ENCODE results near the gene PSMB7. TPM values are rescaled to one million over a fixed set of nuclear protein-coding genes. Genes with fewer than 3 reads are reported as not detected.

Gene PSMB7
- 10 to 100 TPM; 63.6 to 65.6 TPM for total RNA-seq
- polyA plus RNA-seq, result 100 to 1,000 TPM; 173 to 187 (median 175) TPM
- 42.5 to 150 (median 53.6) reads per million in 6 experiments for total RNA-seq

GRCh38 chr9:124415102-124415851 is at the start of gene PSMB7:
Gene PSMB7, minus strand, starts transcription at chr9:124415442. Its CDS starts 17 bp downstream, at chr9:124415425.
- Mint-ChIP-seq H3K27me3 (no peaks in the 10 kb centered on the region), H3K27ac (peak within 1 kb of the TSS; percentile 88 to 99 (median 97)), H3K4me1 (peaks cover 10 to 36% (median 35%) of the 10 kb centered on the region in 4 donors), H3K4me3 (peak within 1 kb of the TSS; percentile 94 to 99 (median 97)), H3K36me3 (peaks cover 4 to 40% (median 25%) of the 10 kb centered on the region in 3 donors), H3K9me3 (peaks cover 0 to 5% (median 0%) of the 10 kb centered on the region in 9 donors)
- DNase-seq (peak; percentile 93 to 99 (median 96)), ATAC-seq (peak; percentile 93 to 95)
- POLR2A ChIA-PET, result no interaction called here

DNA sequence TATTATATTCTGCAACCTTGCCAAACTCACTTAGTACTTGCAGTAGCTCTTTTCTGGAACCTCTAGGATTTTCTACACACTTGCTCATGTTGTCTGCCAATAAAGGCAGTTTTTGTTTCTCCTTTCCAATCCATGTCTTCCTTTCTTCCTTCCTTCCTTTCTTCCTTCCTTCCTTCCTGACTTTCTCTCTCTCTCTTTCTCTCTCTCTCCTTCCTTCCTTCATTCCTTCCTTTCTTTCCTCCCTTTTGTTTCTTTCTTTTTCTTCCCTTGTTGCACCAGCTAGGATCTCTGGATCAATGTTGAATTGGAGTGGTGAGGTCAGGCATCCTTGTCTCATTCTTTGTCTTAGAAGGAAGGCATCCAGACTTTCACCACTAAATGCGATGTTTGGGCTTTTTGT is 47.5 kb upstream of the PSMB7 start:
- Mint-ChIP-seq H3K27ac (no peak overlapping the region), H3K27me3 (peaks cover 0 to 11% (median 4%) of the 10 kb centered on the region in 5 donors), H3K9me3 (peaks cover 0 to 14% (median 0%) of the 10 kb centered on the region in 9 donors), H3K36me3 (peaks cover 0 to 4% (median 0%) of the 10 kb centered on the region in 3 donors), H3K4me1 (no peaks in the 10 kb centered on the region), H3K4me3 (no peak overlapping the region)
- POLR2A ChIA-PET, result no interaction called here
- ATAC-seq (no peak), DNase-seq (no peak)

- H3K9me3 Mint-ChIP-seq, result peaks cover 0 to 14% (median 0%) of the 10 kb centered on the region in 9 donors
- DNase-seq, result no peak
- POLR2A ChIA-PET, result no interaction called here
- no peaks in the 10 kb centered on the region for H3K4me1 Mint-ChIP-seq
- H3K4me3 Mint-ChIP-seq, result no peak overlapping the region
- ATAC-seq, result no peak
- H3K27me3 Mint-ChIP-seq, result peaks cover 0 to 13% (median 0%) of the 10 kb centered on the region in 5 donors
- H3K27ac Mint-ChIP-seq, result no peak overlapping the region
- peaks cover 0 to 4% (median 0%) of the 10 kb centered on the region in 3 donors for H3K36me3 Mint-ChIP-seq
Observed at GRCh38 chr9:124458441-124458840, 43.2 kb upstream of the PSMB7 start.

DNA sequence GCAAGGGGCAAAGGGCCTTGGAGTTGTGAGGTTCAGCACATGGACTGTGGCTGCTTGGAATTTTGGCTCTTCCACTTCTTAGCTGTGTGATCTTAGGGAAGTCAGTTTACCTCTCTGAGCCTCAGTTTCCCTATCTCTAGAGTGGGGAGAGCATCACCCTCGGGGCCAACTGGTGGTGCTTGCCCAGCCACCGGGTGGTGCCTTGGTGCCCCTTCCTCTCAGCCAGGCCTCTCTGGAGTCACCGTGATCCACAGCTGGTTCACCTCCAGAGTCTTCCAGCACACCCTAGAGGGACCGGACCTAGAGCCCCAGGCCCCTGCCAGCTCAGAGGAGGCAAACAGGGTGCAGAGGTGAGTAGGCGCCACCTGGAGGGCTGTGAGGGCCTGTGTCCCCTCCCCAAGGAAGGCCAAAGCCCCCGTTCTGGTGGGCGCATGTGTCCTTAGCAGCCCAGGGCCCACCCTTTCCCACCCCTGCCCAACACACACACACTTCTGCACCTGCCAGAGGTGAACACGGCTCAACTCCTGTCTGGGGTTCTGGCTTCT is 42.7 kb upstream of the PSMB7 start:
- Mint-ChIP-seq H3K9me3 (peaks cover 0 to 14% (median 0%) of the 10 kb centered on the region in 9 donors), H3K36me3 (peaks cover 0 to 4% (median 0%) of the 10 kb centered on the region in 3 donors), H3K4me1 (no peaks in the 10 kb centered on the region), H3K27me3 (peaks cover 0 to 13% (median 0%) of the 10 kb centered on the region in 5 donors), H3K27ac (peak overlapping the region in 1 of 10 donors; percentile 72), H3K4me3 (no peak overlapping the region)
- POLR2A ChIA-PET, result no interaction called here
- no peak for ATAC-seq
- DNase-seq, result no peak

DNA sequence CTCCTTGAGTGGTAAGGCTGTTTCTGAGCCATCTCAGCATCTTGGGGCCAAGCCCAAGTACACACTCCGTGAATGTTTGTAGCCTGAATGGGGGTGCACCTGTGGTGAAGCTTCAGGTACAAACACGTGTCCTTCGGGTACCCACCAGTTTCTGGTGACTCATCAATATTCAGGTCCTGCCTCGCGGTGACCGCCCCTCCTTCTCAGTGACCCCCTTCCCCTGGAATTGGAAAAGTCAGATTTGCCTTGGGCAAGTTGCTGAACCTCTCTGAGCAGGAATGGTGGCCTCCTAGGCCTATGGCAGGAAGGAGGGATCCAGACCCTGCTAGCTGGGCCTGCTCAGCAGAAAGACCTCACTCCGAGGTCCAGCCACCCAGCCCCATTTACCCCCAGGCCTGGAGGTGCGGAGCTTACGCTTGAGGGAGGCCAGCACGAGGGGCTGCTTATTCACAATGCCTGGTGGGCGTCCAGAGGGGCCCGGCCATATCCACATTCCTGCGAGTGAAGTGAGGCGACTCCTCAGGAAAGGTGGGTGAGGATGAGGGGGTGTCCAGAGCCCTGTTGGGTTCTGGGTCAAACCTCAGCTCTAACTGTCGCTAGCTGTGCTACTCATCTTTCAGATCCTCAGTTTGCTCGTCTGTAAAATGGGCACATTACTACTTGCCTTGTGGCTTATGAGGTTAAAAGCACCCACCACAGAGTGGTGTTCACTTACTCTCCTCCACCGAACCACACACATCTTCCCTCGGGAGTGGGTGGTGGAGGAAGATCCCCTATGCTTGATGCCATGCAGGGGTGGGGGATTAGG is 42.0 kb upstream of the PSMB7 start:
- POLR2A ChIA-PET, result no interaction called here
- Mint-ChIP-seq H3K27me3 (peaks cover 3 to 18% (median 5%) of the 10 kb centered on the region in 5 donors), H3K36me3 (peaks cover 0 to 4% (median 0%) of the 10 kb centered on the region in 3 donors), H3K9me3 (peaks cover 0 to 14% (median 0%) of the 10 kb centered on the region in 9 donors), H3K27ac (peak overlapping the region in 3 of 10 donors; percentile 51 to 79 (median 72)), H3K4me1 (no peaks in the 10 kb centered on the region), H3K4me3 (no peak overlapping the region)
- DNase-seq (no peak), ATAC-seq (no peak)

GRCh38 chr9:124456341-124457078 is 41.3 kb upstream of the PSMB7 start:
- ATAC-seq (no peak), DNase-seq (no peak)
- H3K4me3 Mint-ChIP-seq, result no peak overlapping the region
- H3K4me1 Mint-ChIP-seq, result peaks cover 0 to 1% (median 0%) of the 10 kb centered on the region in 4 donors
- H3K27me3 Mint-ChIP-seq, result peaks cover 3 to 25% (median 10%) of the 10 kb centered on the region in 5 donors
- peaks cover 0 to 4% (median 0%) of the 10 kb centered on the region in 3 donors for H3K36me3 Mint-ChIP-seq
- POLR2A ChIA-PET, result no interaction called here
- H3K9me3 Mint-ChIP-seq, result peaks cover 0 to 12% (median 0%) of the 10 kb centered on the region in 9 donors
- H3K27ac Mint-ChIP-seq, result peak overlapping the region in 1 of 10 donors; percentile 79

GRCh38 chr9:124455820-124456219 is 40.6 kb upstream of the PSMB7 start:
- no peak overlapping the region for H3K27ac Mint-ChIP-seq
- no peak overlapping the region for H3K4me3 Mint-ChIP-seq

DNA sequence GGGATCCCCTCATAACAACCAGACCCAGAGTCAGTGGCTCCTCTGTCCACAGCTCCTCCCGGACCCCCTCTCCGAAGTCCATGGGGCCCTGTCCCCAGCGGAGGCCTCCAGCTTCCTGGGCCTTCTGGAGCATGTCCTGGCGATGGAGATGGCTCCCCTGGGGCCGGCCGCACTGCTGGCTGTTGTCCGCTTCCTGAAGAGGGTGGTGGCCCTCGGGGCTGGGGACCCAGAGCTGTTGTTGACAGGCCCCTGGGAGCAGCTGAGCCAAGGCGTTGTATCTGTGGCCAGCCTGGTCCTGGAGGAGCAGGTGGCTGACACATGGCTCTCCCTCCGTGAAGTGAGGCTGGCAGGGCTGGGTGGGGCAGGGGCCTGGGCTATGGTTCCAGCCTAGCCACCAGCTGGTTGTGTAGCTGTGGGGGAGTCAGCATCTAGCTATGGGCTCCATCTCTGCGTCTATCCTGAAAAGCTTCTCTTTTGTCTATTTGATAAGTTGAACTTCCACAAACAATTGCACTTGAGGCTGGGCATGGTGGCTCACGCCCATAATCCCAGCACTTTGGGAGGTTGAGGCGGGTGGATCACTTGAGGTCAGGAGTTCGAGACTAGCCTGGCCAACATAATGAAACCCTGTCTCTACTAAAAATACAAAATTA is 39.7 kb upstream of the PSMB7 start:
- Mint-ChIP-seq H3K27ac (no peak overlapping the region), H3K4me3 (no peak overlapping the region), H3K4me1 (peaks cover 0 to 12% (median 2%) of the 10 kb centered on the region in 4 donors), H3K9me3 (no peaks in the 10 kb centered on the region), H3K27me3 (peaks cover 8 to 39% (median 24%) of the 10 kb centered on the region in 5 donors), H3K36me3 (peaks cover 0 to 4% (median 0%) of the 10 kb centered on the region in 3 donors)
- ATAC-seq (no peak), DNase-seq (no peak)
- POLR2A ChIA-PET, result no interaction called here

More at GRCh38 chr9:124455820-124456219, 40.6 kb upstream of the PSMB7 start:
- DNase-seq, result no peak
- Mint-ChIP-seq H3K4me1 (peaks cover 0 to 6% (median 1%) of the 10 kb centered on the region in 4 donors), H3K9me3 (peaks cover 0 to 6% (median 0%) of the 10 kb centered on the region in 9 donors), H3K27me3 (peaks cover 4 to 31% (median 17%) of the 10 kb centered on the region in 5 donors), H3K36me3 (peaks cover 0 to 4% (median 0%) of the 10 kb centered on the region in 3 donors)
- ATAC-seq, result no peak
- POLR2A ChIA-PET, result no interaction called here

- H3K9me3 Mint-ChIP-seq, result no peaks in the 10 kb centered on the region
- DNase-seq, result no peak
- no peak for ATAC-seq
- H3K4me3 Mint-ChIP-seq, result no peak overlapping the region
- POLR2A ChIA-PET, result no interaction called here
- peaks cover 0 to 4% (median 0%) of the 10 kb centered on the region in 3 donors for H3K36me3 Mint-ChIP-seq
- no peak overlapping the region for H3K27ac Mint-ChIP-seq
- peaks cover 0 to 12% (median 2%) of the 10 kb centered on the region in 4 donors for H3K4me1 Mint-ChIP-seq
- peaks cover 11 to 45% (median 29%) of the 10 kb centered on the region in 5 donors for H3K27me3 Mint-ChIP-seq
Observed at GRCh38 chr9:124454296-124454695, 39.1 kb upstream of the PSMB7 start.

- no peak for ATAC-seq
- DNase-seq, result no peak
- POLR2A ChIA-PET, result no interaction called here
- no peak overlapping the region for H3K27ac Mint-ChIP-seq
- peaks cover 0 to 4% (median 0%) of the 10 kb centered on the region in 3 donors for H3K36me3 Mint-ChIP-seq
- no peak overlapping the region for H3K4me3 Mint-ChIP-seq
- H3K9me3 Mint-ChIP-seq, result no peaks in the 10 kb centered on the region
- H3K27me3 Mint-ChIP-seq, result peaks cover 11 to 50% (median 29%) of the 10 kb centered on the region in 5 donors
- H3K4me1 Mint-ChIP-seq, result peaks cover 0 to 12% (median 2%) of the 10 kb centered on the region in 4 donors
Observed at GRCh38 chr9:124453586-124454191, 38.4 kb upstream of the PSMB7 start.

DNA sequence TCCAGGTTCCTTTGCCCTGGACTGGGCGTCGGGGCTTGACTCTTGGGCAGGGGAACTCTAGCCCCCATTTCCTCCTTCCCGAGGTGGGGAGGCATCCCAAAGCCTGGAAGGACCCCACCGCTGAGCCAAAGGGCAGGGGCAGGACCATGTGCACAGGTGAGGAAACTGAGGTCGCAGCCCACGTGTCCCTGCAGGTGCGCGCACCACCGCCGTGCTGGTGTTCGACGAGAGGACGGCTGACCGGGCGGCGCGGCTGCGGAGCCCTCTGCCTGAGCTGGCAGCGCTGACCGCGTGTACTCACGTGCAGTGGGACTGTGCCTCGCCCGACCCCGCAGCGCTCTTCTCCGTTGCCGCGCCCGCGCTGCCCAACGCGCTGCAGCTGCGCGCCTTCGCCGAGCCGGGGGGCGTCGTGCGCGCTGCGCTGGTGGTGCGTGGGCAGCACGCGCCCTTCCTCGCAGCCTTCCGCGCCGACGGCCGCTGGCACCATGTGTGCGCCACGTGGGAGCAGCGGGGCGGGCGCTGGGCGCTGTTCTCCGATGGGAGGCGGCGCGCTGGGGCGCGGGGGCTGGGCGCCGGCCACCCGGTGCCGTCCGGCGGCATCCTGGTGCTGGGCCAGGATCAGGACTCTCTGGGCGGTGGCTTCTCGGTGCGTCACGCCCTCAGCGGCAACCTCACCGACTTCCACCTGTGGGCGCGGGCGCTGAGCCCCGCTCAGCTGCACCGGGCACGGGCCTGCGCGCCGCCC is 37.8 kb upstream of the PSMB7 start:
- Mint-ChIP-seq H3K4me1 (peaks cover 0 to 12% (median 2%) of the 10 kb centered on the region in 4 donors), H3K9me3 (no peaks in the 10 kb centered on the region)

More for the DNA sequence above, 37.8 kb upstream of the PSMB7 start:
- peaks cover 11 to 56% (median 35%) of the 10 kb centered on the region in 5 donors for H3K27me3 Mint-ChIP-seq
- H3K27ac Mint-ChIP-seq, result no peak overlapping the region
- H3K4me3 Mint-ChIP-seq, result no peak overlapping the region
- no peak for ATAC-seq
- POLR2A ChIA-PET, result no interaction called here
- no peak for DNase-seq
- H3K36me3 Mint-ChIP-seq, result peaks cover 0 to 4% (median 0%) of the 10 kb centered on the region in 3 donors

All from naive thymus-derived CD8-positive, alpha-beta T cell (primary cell).